Neural progenitor cell (in vitro differentiated cells): ENCODE measurements around the gene CASK. TPM values are rescaled to one million over a fixed set of nuclear protein-coding genes. Genes with fewer than 3 reads are reported as not detected.

ENCODE experiments used
- DNase-seq: peaks from one replicate; pipeline ENCODE4 v3.0.0-alpha.2; 2016; ENCODE audit warnings: low spot score
- H2AFZ ChIP-seq: fragments of 200-600 bp; sonication (generic); replicated peaks from 2 replicates; pipeline ENCODE4 v1.6.1; 2016; ENCODE audit warnings: antibody characterized with exemption
- H3F3A ChIP-seq: fragments of 200-600 bp; sonication (generic); 2 replicates; pipeline ENCODE4 v1.6.1; 2016; ENCODE audit warnings: antibody characterized with exemption, low read depth
- H3K27ac ChIP-seq: fragments of 200-600 bp; sonication (generic); 2 replicates; pipeline ENCODE4 v1.5.1; 2016; ENCODE audit warnings: mild to moderate bottlenecking
- H3K27me3 ChIP-seq: fragments of 200-600 bp; sonication (generic); 2 replicates; pipeline ENCODE4 v1.6.1; 2016; ENCODE audit warnings: mild to moderate bottlenecking, moderate library complexity
- H3K36me3 ChIP-seq: fragments of 200-600 bp; sonication (generic); 2 replicates; pipeline ENCODE4 v1.5.1; 2016
- H3K4me1 ChIP-seq: fragments of 200-600 bp; sonication (generic); 2 replicates; pipeline ENCODE4 v1.6.1; 2016; ENCODE audit warnings: mixed run types
- H3K4me2 ChIP-seq: fragments of 200-600 bp; sonication (generic); 2 replicates; pipeline ENCODE4 v1.6.1; 2016
- H3K4me3 ChIP-seq: fragments of 200-600 bp; sonication (generic); 2 replicates; pipeline ENCODE4 v1.5.1; 2016
- H3K79me2 ChIP-seq: fragments of 200-600 bp; sonication (generic); 2 replicates; pipeline ENCODE4 v1.6.1; 2016; ENCODE audit warnings: low read depth
- H3K9ac ChIP-seq: fragments of 200-600 bp; sonication (generic); 2 replicates; pipeline ENCODE4 v1.6.1; 2016
- H3K9me3 ChIP-seq: fragments of 200-600 bp; sonication (generic); 2 replicates; pipeline ENCODE4 v1.5.1; 2016; ENCODE audit warnings: low read depth
- H4K20me1 ChIP-seq: fragments of 200-600 bp; sonication (generic); 2 replicates; pipeline ENCODE4 v1.6.1; 2016; ENCODE audit warnings: low read depth
- H3K27ac Mint-ChIP-seq: 3 replicates; pipeline ENCODE4 v1.8.0; 2021; ENCODE audit warnings: mixed read lengths
- H3K27me3 Mint-ChIP-seq: 2 replicates; pipeline ENCODE4 v1.8.0; 2022; ENCODE audit warnings: low read depth, mild to moderate bottlenecking, inconsistent platforms, moderate library complexity, mixed read lengths; ENCODE audit not compliant: insufficient read depth
- H3K36me3 Mint-ChIP-seq: 3 replicates; pipeline ENCODE4 v1.8.0; 2021; ENCODE audit warnings: mixed read lengths
- H3K4me1 Mint-ChIP-seq: 3 replicates; pipeline ENCODE4 v1.8.0; 2021; ENCODE audit warnings: mixed read lengths
- H3K4me3 Mint-ChIP-seq: 3 replicates; pipeline ENCODE4 v1.8.0; 2021; ENCODE audit warnings: mild to moderate bottlenecking, moderate library complexity, mixed read lengths
- H3K9me3 Mint-ChIP-seq: 3 replicates; pipeline ENCODE4 v1.8.0; 2020; ENCODE audit warnings: mixed read lengths
- CTCF ChIP-seq: fragments of 200-600 bp; sonication (generic); IDR thresholded peaks from 2 replicates; pipeline ENCODE4 v1.5.1; 2017; ENCODE audit warnings: antibody characterized with exemption, mild to moderate bottlenecking
- EZH2 ChIP-seq: fragments of 200-600 bp; sonication (generic); IDR thresholded peaks from 2 replicates; pipeline ENCODE4 v1.6.1; 2017; ENCODE audit warnings: antibody characterized with exemption, mild to moderate bottlenecking, moderate library complexity
- EZH2phosphoT487 ChIP-seq: fragments of 200-600 bp; sonication (generic); IDR thresholded peaks from 2 replicates; pipeline ENCODE4 v1.6.1; 2017; ENCODE audit warnings: antibody characterized with exemption
- total RNA-seq: library from RNA; depleted of rRNA; stranded (reverse); fragments of >200 nt; gene quantifications from 2 replicates; pipeline ENCODE4 v1.2.3, GENCODE V29; 2015; ENCODE audit warnings: low replicate concordance

CASK gene
- total RNA-seq, 1 donor from 2014 or later: 85.4 TPM

GRCh38 chrX:41935832-41936231 is 12.5 kb upstream of the CASK start:
- no peaks in the 10 kb centered on the region for H4K20me1 ChIP-seq
- no peak overlapping the region for H3K4me3 Mint-ChIP-seq
- no peaks in the 10 kb centered on the region for H3K9me3 ChIP-seq
- no peak overlapping the region for H2AFZ ChIP-seq
- H3K27me3 ChIP-seq: no peaks in the 10 kb centered on the region
- H3K4me2 ChIP-seq: no peak overlapping the region
- H3K27ac Mint-ChIP-seq: no peak overlapping the region
- no peak overlapping the region for H3K9ac ChIP-seq
- no peaks in the 10 kb centered on the region for H3K36me3 Mint-ChIP-seq
- no peak for DNase-seq
- TF ChIP-seq CTCF (no peak), EZH2 (no peak), EZH2phosphoT487 (no peak)
- peaks cover 3% of the 10 kb centered on the region for H3K9me3 Mint-ChIP-seq
- no peaks in the 10 kb centered on the region for H3K79me2 ChIP-seq
- H3F3A ChIP-seq: no peaks in the 10 kb centered on the region
- no peaks in the 10 kb centered on the region for H3K36me3 ChIP-seq
- H3K4me1 ChIP-seq: no peaks in the 10 kb centered on the region
- H3K27ac ChIP-seq: no peak overlapping the region
- peaks cover 2% of the 10 kb centered on the region for H3K27me3 Mint-ChIP-seq
- no peak overlapping the region for H3K4me3 ChIP-seq
- H3K4me1 Mint-ChIP-seq: no peaks in the 10 kb centered on the region

GRCh38 chrX:41933546-41933945 is 10.2 kb upstream of the CASK start:
- H3K27me3 Mint-ChIP-seq: peaks cover 2% of the 10 kb centered on the region
- H3K4me3 Mint-ChIP-seq: no peak overlapping the region
- Histone ChIP-seq H3K4me3 (no peak overlapping the region), H4K20me1 (no peaks in the 10 kb centered on the region), H3K4me1 (no peaks in the 10 kb centered on the region), H3K27ac (no peak overlapping the region), H3K79me2 (no peaks in the 10 kb centered on the region), H2AFZ (no peak overlapping the region), H3K36me3 (no peaks in the 10 kb centered on the region), H3F3A (no peaks in the 10 kb centered on the region), H3K9me3 (no peaks in the 10 kb centered on the region), H3K4me2 (no peak overlapping the region), H3K9ac (no peak overlapping the region), H3K27me3 (no peaks in the 10 kb centered on the region)
- no peak overlapping the region for H3K27ac Mint-ChIP-seq
- peaks cover 3% of the 10 kb centered on the region for H3K9me3 Mint-ChIP-seq
- no peak for DNase-seq
- H3K4me1 Mint-ChIP-seq: no peaks in the 10 kb centered on the region
- H3K36me3 Mint-ChIP-seq: no peaks in the 10 kb centered on the region
- TF ChIP-seq EZH2 (no peak), EZH2phosphoT487 (no peak), CTCF (no peak)

- H3K27me3 Mint-ChIP-seq: peaks cover 2% of the 10 kb centered on the region
- no peaks in the 10 kb centered on the region for H3K4me1 Mint-ChIP-seq
- H3K79me2 ChIP-seq: no peaks in the 10 kb centered on the region
- no peaks in the 10 kb centered on the region for H3F3A ChIP-seq
- no peaks in the 10 kb centered on the region for H3K27me3 ChIP-seq
- no peaks in the 10 kb centered on the region for H3K4me1 ChIP-seq
- H3K27ac Mint-ChIP-seq: no peak overlapping the region
- H3K27ac ChIP-seq: no peak overlapping the region
- H3K36me3 Mint-ChIP-seq: no peaks in the 10 kb centered on the region
- H3K9ac ChIP-seq: no peak overlapping the region
- H3K36me3 ChIP-seq: no peaks in the 10 kb centered on the region
- no peak overlapping the region for H3K4me3 Mint-ChIP-seq
- no peak overlapping the region for H2AFZ ChIP-seq
- DNase-seq: no peak
- H3K4me3 ChIP-seq: no peak overlapping the region
- H3K9me3 ChIP-seq: no peaks in the 10 kb centered on the region
- no peaks in the 10 kb centered on the region for H4K20me1 ChIP-seq
- TF ChIP-seq EZH2 (no peak), EZH2phosphoT487 (no peak), CTCF (no peak)
- peaks cover 3% of the 10 kb centered on the region for H3K9me3 Mint-ChIP-seq
- H3K4me2 ChIP-seq: no peak overlapping the region
These were observed 9.5 kb upstream of the CASK start for GRCh38 chrX:41932885-41933284.
